AG09309 (cell line): ENCODE measurements around the gene SPR.

Experiments
- DNase-seq: peaks from one replicate; pipeline ENCODE4 v3.0.0-alpha.2; 2010; ENCODE audit warnings: low read depth
- H3K4me3 ChIP-seq: 2 replicates; pipeline ENCODE4 v1.5.1; 2011; ENCODE audit warnings: mild to moderate bottlenecking, low read depth, low read length, moderate library complexity; ENCODE audit not compliant: control insufficient read depth
- CTCF ChIP-seq: IDR thresholded peaks from 2 replicates; pipeline ENCODE4 v1.5.1; 2011; ENCODE audit warnings: mild to moderate bottlenecking, low read depth, low read length, inconsistent platforms; ENCODE audit not compliant: insufficient read depth, control insufficient read depth; ENCODE audit errors: missing control alignments

SPR gene

GRCh38 chr2:72848436-72849137, 38.6 kb upstream of the SPR start:
- TF ChIP-seq CTCF = no peak
- no peak for DNase-seq
- no peak overlapping the region for H3K4me3 ChIP-seq

GRCh38 chr2:72849138-72849462, 38.1 kb upstream of the SPR start:
- no peak for DNase-seq
- TF ChIP-seq CTCF = no peak
- H3K4me3 ChIP-seq = no peak overlapping the region

GRCh38 chr2:72851333-72851732, 35.9 kb upstream of the SPR start:
- H3K4me3 ChIP-seq = no peak overlapping the region
- DNase-seq = no peak
- TF ChIP-seq CTCF = no peak

GRCh38 chr2:72859831-72860262, 27.4 kb upstream of the SPR start:
- peak; percentile 72 for TF ChIP-seq CTCF
- DNase-seq = peak; percentile 2
- no peak overlapping the region for H3K4me3 ChIP-seq

GRCh38 chr2:72862239-72862988, 24.8 kb upstream of the SPR start:
- peak; percentile 100 for TF ChIP-seq CTCF
- no peak overlapping the region for H3K4me3 ChIP-seq
- DNase-seq = peak; percentile 53

GRCh38 chr2:72863046-72863445, 24.2 kb upstream of the SPR start:
- no peak for TF ChIP-seq CTCF
- no peak for DNase-seq
- H3K4me3 ChIP-seq = no peak overlapping the region
